ENCODE measurements around the gene TLR5.

TLR5 gene

DNA sequence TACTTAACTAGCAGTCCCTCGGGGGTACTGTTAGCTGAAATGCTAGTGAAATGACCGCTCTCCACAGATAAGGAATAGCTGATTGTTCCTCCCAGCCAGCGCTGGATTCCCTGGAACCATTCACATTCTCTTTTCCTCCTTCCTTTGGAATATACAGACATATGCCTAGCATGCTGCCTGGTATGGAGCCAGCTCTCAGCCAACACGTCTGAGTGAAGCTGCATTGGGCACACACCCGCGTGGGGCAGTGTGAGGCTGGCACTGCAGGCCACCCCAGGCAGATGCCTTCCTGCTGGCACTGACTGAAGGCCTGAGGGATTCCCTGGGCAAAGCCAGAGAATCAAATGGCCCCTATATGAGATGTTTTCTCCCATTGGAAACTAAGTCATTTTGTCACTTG lies 66.7 kb downstream of the TLR5 start:
- H3K4me3 ChIP-seq (ENCODE audit: low read depth, low read length): no peak overlapping the region
- no peak for DNase-seq (ENCODE audit: low read depth)
- TF ChIP-seq, protein P1, sequence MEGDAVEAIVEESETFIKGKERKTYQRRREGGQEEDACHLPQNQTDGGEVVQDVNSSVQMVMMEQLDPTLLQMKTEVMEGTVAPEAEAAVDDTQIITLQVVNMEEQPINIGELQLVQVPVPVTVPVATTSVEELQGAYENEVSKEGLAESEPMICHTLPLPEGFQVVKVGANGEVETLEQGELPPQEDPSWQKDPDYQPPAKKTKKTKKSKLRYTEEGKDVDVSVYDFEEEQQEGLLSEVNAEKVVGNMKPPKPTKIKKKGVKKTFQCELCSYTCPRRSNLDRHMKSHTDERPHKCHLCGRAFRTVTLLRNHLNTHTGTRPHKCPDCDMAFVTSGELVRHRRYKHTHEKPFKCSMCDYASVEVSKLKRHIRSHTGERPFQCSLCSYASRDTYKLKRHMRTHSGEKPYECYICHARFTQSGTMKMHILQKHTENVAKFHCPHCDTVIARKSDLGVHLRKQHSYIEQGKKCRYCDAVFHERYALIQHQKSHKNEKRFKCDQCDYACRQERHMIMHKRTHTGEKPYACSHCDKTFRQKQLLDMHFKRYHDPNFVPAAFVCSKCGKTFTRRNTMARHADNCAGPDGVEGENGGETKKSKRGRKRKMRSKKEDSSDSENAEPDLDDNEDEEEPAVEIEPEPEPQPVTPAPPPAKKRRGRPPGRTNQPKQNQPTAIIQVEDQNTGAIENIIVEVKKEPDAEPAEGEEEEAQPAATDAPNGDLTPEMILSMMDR (IDR thresholded peaks at IDR 0.05; ENCODE audit: insufficient read depth, low read depth, low read length, missing control alignments): no peak

DNA sequence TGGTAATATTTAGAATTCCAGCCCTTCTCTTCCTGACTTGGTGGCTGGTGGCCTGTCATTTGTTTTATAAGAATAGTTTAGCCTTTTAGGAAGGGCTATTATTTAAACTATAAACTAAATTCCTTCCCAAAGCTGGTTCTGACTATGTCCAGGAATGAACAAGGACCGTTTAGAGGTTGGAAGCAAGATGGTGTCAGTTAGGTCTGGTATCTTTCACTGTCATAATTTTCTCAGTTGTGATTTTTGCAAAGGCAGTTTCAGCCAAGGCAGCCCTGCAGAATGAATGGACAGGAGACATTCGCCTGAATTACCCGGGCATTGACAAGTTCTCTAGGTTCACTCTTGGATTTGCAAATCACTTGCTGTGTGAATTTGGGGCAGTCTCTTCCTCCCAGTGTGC lies 67.2 kb downstream of the TLR5 start:
- no peak overlapping the region for H3K4me3 ChIP-seq (ENCODE audit: low read depth, low read length)
- TF ChIP-seq, protein P1 (IDR thresholded peaks at IDR 0.05; ENCODE audit: insufficient read depth, low read depth, low read length, missing control alignments): no peak
- no peak for DNase-seq (ENCODE audit: low read depth)

DNA sequence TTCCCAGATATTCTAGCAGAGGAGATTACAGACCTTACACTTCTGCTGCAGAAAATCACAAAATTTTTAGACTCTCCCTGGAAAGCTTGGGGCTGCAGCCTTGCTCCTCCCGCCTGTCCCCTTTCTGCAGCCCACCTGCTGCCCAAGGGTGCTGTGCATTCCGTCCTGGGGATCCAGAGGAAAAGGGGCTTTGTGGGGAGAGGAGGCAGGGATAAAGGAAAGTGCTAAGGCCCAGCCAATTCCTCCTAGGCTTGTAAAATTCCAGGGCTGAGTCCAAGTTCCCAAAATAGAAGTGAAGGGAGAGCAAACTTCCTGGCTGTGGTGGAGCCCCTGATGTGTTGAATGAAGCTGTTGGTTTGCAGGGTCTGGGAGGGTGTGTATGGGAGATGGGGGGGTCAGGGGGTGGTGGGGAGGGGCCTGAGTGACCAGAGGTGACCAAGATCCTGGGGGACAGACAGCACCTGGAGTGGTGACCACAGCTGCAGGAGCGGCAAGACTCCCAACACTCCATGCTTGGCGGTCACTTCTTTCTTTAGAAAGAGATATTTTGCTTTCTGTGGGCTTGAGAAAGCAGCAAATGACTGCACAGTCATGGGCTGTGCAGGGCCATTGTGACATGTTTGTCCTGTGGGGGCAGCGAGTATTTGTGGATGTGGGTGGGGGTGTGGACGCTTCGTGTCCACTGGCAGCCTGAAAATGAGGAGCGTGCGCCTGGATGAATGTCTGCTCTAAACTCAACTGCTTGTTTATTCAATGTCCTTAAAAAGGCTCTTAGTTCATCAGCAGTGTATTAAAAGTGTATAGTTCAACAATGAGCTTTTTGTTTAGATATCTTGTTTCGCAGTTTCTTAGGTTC lies 68.4 kb downstream of the TLR5 start:
- TF ChIP-seq, protein P1 (IDR thresholded peaks at IDR 0.05; ENCODE audit: insufficient read depth, low read depth, low read length, missing control alignments): no peak

DNA sequence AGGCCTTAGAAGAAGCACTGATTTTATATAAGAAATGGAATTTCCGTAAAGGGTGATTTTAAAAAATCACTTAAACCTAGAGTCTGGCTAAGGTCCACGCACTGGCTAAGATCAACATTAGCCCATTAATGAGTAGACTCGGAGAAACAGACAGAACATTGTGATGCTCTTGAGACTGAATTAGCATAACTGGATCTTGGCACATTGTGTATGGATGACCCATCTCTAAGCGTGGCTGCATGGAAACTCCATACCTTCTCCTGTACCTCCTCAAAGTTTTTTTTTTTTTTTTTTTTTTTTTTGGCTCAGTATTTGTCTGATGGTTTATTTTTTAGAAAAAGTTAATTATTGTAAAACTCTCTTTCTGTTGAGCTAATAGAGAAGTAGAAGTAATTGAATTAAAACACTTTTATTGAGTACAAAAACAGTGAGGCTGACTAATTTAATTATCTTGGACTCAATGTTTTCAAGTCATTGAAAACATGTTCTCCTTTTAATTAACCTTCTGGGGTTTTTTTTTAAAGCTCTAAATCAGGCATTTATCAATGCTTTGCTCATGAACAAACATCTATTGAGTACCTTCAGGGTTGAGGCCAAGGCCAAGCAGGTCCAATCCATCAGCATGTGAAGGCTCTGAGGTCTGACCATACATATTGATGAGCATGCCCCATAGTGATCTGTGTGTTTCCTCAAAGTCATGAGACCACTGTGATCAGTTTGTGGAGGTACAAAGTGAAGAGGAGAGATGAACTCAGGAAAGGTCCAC lies 74.0 kb downstream of the TLR5 start:
- no peak overlapping the region for H3K4me3 ChIP-seq (ENCODE audit: low read depth, low read length)
- no peak for DNase-seq (ENCODE audit: low read depth)
- TF ChIP-seq, protein P1 (IDR thresholded peaks at IDR 0.05; ENCODE audit: insufficient read depth, low read depth, low read length, missing control alignments): no peak

More for the DNA sequence above, 68.4 kb downstream of the TLR5 start:
- H3K4me3 ChIP-seq (ENCODE audit: low read depth, low read length): no peak overlapping the region
- DNase-seq (ENCODE audit: low read depth): no peak

DNA sequence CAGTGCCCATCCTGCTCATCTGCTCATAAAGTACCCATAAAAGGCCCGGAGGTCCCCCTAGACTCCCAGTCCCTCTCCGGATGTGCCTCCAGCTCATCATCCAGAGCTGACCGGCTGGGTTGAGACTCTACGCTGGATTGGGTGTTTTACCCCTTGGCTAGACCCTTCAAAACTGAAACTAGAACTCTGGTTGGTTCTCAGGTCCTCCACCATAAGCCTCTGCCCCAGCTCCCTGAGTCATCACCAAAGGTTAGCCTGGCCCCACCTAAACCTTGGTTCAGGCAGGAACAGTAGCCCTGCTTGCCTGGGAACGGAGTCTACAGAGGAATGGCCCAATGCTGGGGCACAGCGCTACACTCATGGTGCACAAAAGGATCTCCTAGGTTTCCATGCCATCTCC lies 75.1 kb downstream of the TLR5 start:
- no peak for DNase-seq (ENCODE audit: low read depth)
- H3K4me3 ChIP-seq (ENCODE audit: low read depth, low read length): no peak overlapping the region
- TF ChIP-seq, protein P1 (IDR thresholded peaks at IDR 0.05; ENCODE audit: insufficient read depth, low read depth, low read length, missing control alignments): no peak

DNA sequence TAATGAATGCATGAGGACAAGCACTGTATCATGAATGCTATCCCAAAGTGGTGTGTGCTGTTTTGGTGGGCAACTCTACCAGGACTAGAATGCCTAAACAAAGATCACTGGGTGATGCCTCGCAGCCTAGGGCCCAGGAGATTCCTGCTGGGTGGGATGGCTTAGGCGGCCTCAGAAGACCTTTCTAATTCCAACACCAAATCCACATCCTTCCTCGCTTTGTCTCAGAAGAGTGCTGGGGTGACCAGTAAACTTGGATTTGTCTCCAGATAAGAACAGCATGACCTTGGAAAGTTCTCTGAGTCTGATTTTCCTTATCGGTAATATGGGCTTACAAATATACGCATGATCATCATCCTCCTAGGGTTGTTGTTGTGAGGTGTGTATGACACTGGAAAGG lies 76.6 kb downstream of the TLR5 start:
- TF ChIP-seq, protein P1 (IDR thresholded peaks at IDR 0.05; ENCODE audit: insufficient read depth, low read depth, low read length, missing control alignments): no peak
- H3K4me3 ChIP-seq (ENCODE audit: low read depth, low read length): no peak overlapping the region
- no peak for DNase-seq (ENCODE audit: low read depth)
